ENCODE results near the gene PAK2. TPM values are rescaled to one million over a fixed set of nuclear protein-coding genes. Genes with fewer than 3 reads are reported as not detected.
A peak's percentile ranks its signal among the peaks of the same experiment; 100 is the strongest.
"Not testable (repeated sequence)": the region's sequence is repeated elsewhere in the genome, so short reads cannot be mapped to it uniquely, and the experiment has no call there.

PAK2 gene
- polyA plus RNA-seq, 1 donor = 46.2 TPM

DNA sequence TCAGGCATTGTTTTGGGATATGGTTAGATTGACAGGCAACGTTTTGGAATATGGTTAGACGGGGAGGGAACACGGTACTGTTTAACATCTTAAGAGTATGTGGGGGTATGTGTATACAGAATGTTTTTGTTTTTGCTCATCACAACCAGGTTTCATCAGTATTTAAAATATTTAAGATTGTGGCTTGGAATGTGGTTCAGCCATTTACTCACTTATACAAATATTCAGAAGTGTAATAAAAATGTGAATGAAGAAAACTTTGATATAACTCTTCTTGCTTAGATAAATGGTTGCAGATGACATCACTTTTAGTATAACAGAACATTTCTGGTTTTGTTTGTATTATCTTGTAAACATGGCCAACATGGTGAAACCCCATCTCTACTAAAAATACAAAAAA, 3.9 kb upstream of the PAK2 start:
- H3K27ac ChIP-seq (ENCODE audit: low read length) = no peak overlapping the region
- WGBS (ENCODE audit: insufficient coverage, low lambda C conversion rate) = 100% methylated on average over 2 of the region's 3 CpGs
- H3K36me3 ChIP-seq (ENCODE audit: control insufficient read depth, insufficient read depth, low read length) = no peaks in the 10 kb centered on the region
- DNase-seq = no peak
- H3K9me3 ChIP-seq (ENCODE audit: control insufficient read depth, low read depth, low read length) = no peaks in the 10 kb centered on the region
- H3K4me3 ChIP-seq (ENCODE audit: low read length) = no peak overlapping the region
- no peaks in the 10 kb centered on the region for H3K4me1 ChIP-seq (ENCODE audit: control insufficient read depth, insufficient read depth, low read length)
- no peaks in the 10 kb centered on the region for H3K27me3 ChIP-seq (ENCODE audit: control insufficient read depth, insufficient read depth, low read length)

DNA sequence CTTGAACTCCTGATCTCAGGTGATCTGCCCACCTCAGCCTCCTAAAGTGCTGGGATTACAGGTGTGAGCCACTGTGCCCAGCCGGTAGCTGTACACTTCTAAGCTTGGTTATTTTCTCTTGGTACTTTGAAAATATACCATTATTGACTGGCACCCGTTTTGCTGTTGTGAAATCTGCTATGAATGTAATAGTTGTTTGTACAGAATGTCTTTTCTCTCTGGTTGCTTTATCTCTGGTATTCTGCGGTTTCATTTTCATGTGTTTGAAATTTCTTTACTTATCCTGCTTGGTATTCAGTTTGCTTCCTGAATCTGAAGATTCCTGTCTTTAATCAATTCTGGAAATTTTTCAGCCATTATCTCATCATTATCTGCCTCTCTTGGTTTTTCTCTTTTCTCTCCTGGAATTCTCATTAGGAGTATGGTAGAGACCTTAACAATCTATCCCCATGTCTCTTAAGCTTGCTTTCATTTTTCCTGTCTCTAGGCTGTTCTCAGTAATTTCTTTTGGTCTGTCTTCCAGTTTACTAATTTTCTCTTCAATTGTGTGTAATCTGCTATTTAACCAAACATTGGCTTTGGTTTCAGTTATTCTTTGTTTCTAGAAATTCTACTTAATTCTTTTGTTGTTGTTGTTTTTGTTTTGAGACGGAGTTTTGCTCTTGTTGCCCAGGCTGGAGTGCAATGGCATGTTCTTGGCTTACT, 2.8 kb upstream of the PAK2 start:
- Histone ChIP-seq H3K9me3 (ENCODE audit: control insufficient read depth, low read depth, low read length) (no peaks in the 10 kb centered on the region), H3K4me1 (ENCODE audit: control insufficient read depth, insufficient read depth, low read length) (peaks cover 1% of the 10 kb centered on the region), H3K27me3 (ENCODE audit: control insufficient read depth, insufficient read depth, low read length) (no peaks in the 10 kb centered on the region), H3K27ac (ENCODE audit: low read length) (no peak overlapping the region), H3K36me3 (ENCODE audit: control insufficient read depth, insufficient read depth, low read length) (no peaks in the 10 kb centered on the region), H3K4me3 (ENCODE audit: low read length) (no peak overlapping the region)
- WGBS (ENCODE audit: insufficient coverage, low lambda C conversion rate) = 100% methylated on average over 1 of the region's 4 CpGs
- no peak for DNase-seq

DNA sequence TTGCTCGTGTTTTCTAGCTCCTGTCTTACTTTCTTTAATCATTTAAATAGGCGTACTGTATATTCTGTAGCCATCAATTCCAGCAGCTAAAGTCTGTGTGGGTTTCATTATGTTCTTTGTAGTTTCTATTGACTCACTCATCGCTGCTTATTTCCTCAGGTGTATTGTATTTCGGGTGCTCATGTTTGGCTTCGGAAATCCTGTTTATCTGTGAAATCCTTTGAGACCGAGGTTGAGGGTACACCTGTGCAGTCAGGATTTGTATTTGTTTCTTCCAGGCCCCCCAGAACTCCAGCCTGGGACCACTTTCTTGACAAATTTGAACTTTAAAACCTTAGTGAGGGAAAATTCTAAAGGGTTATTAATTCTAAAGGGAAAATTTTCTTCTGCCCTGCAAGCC, 2.0 kb upstream of the PAK2 start:
- DNase-seq = no peak
- 100% methylated on average over 3 of the region's 6 CpGs for WGBS (ENCODE audit: insufficient coverage, low lambda C conversion rate)
- H3K9me3 ChIP-seq (ENCODE audit: control insufficient read depth, low read depth, low read length) = peaks cover 4% of the 10 kb centered on the region
- H3K4me3 ChIP-seq (ENCODE audit: low read length) = no peak overlapping the region
- no peak overlapping the region for H3K27ac ChIP-seq (ENCODE audit: low read length)
- H3K4me1 ChIP-seq (ENCODE audit: control insufficient read depth, insufficient read depth, low read length) = peaks cover 7% of the 10 kb centered on the region
- no peaks in the 10 kb centered on the region for H3K27me3 ChIP-seq (ENCODE audit: control insufficient read depth, insufficient read depth, low read length)
- no peaks in the 10 kb centered on the region for H3K36me3 ChIP-seq (ENCODE audit: control insufficient read depth, insufficient read depth, low read length)

DNA sequence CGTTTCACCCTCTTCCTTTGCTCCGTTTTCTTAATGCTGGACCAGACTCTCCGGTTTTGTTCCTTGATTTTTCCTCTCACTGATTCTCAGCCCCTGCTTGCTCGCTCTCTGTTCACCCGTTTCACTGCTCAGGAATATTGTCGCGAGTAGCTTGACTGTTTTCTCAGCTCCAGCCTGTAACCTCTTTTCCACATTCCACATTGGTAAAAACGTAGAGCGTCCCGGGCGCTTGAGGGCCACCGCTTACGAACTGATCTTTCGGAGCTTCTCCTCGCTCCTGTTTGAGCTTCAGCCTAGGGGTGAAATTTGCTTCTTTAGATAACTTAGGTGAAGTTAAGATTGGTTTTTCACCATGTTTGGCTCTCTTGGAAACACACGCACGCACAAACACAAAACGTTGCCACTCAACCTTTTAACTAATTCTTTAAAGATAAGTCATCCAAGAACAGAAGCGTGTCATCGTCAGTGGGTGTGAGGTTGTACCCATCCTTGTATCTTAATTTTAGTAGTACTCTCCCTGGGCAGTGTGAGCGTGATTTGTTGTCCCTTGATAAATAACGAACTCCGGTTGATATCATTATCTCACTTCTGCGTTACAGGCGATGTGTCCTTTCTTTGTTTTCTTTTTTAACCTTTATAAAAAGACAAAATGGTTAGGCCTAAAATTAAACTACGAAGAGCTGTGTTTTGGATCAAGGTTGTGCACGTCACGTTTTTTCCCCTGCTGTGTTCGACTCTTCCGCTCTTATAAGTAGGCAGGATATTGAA, 1.0 kb downstream of the PAK2 start:
- Histone ChIP-seq H3K4me3 (ENCODE audit: low read length) (peak overlapping the region; percentile 51), H3K9me3 (ENCODE audit: control insufficient read depth, low read depth, low read length) (peaks cover 5% of the 10 kb centered on the region), H3K27me3 (ENCODE audit: control insufficient read depth, insufficient read depth, low read length) (no peaks in the 10 kb centered on the region), H3K4me1 (ENCODE audit: control insufficient read depth, insufficient read depth, low read length) (peaks cover 7% of the 10 kb centered on the region), H3K36me3 (ENCODE audit: control insufficient read depth, insufficient read depth, low read length) (no peaks in the 10 kb centered on the region), H3K27ac (ENCODE audit: low read length) (peak overlapping the region; percentile 76)
- 0% methylated on average over 5 of the region's 30 CpGs for WGBS (ENCODE audit: insufficient coverage, low lambda C conversion rate)
- peak in 1 of 2 donors; percentile 20 for DNase-seq

DNA sequence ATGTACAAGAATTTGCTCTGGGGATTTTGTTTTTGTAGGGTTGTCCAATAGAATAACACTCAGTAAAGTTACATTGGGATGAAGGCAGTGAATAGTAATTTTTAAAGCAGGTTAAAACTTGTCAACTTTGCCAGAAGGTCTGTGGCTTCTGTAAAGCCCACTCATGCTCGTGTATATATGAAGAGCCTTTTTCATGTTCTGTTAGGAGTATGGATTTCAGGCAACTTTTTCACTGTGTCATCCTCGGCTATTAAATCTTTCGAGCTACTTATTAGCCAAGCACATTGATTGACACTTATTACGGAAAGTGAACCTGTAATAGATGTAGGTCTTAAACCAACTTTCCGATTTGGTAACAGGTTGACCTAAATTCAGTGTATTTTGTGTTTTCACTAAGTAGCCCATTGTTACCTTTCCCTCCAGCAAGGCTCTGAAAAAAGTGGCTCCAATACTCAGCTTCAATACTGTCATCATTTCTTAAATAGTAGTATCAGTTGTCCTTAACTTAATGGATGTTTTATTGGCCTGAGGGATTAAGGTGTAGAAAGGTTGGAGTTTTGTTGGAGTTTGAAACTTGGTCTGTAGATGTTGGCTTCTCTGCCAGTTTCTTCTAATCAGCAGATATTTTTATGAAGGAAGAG, 1.7 kb downstream of the PAK2 start:
- Histone ChIP-seq H3K36me3 (ENCODE audit: control insufficient read depth, insufficient read depth, low read length) (no peaks in the 10 kb centered on the region), H3K27ac (ENCODE audit: low read length) (peak overlapping the region; percentile 76), H3K27me3 (ENCODE audit: control insufficient read depth, insufficient read depth, low read length) (no peaks in the 10 kb centered on the region), H3K9me3 (ENCODE audit: control insufficient read depth, low read depth, low read length) (peaks cover 5% of the 10 kb centered on the region), H3K4me3 (ENCODE audit: low read length) (peak overlapping the region; percentile 51), H3K4me1 (ENCODE audit: control insufficient read depth, insufficient read depth, low read length) (peaks cover 7% of the 10 kb centered on the region)
- no CpG with 5 or more reads among the region's 5 CpGs for WGBS (ENCODE audit: insufficient coverage, low lambda C conversion rate)
- DNase-seq = peak; percentile 33 to 83

DNA sequence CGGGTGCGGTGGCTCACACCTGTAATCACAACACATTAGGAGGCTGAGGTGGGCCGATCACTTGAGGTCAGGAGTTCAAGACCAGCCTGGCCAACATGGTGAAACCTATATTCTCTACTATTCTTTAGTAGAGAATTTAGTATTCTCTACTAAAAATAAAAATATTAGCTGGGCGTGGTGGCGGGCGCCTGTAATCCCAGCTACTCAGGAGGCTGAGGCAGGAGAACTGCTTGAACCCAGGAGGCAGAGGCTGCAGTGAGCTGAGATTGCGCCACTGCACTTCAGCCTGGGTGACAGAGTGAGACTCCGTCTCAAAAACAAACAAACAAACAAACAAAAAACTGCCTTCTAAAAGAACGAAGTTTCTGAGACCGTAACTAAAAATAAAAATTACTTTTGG, 3.9 kb downstream of the PAK2 start:
- WGBS (ENCODE audit: insufficient coverage, low lambda C conversion rate) = no CpG with 5 or more reads among the region's 10 CpGs
- H3K9me3 ChIP-seq (ENCODE audit: control insufficient read depth, low read depth, low read length); DNase-seq; H3K4me1 ChIP-seq (ENCODE audit: control insufficient read depth, insufficient read depth, low read length); H3K27ac ChIP-seq (ENCODE audit: low read length); H3K4me3 ChIP-seq (ENCODE audit: low read length); H3K36me3 ChIP-seq (ENCODE audit: control insufficient read depth, insufficient read depth, low read length); H3K27me3 ChIP-seq (ENCODE audit: control insufficient read depth, insufficient read depth, low read length): not testable (repeated sequence)

DNA sequence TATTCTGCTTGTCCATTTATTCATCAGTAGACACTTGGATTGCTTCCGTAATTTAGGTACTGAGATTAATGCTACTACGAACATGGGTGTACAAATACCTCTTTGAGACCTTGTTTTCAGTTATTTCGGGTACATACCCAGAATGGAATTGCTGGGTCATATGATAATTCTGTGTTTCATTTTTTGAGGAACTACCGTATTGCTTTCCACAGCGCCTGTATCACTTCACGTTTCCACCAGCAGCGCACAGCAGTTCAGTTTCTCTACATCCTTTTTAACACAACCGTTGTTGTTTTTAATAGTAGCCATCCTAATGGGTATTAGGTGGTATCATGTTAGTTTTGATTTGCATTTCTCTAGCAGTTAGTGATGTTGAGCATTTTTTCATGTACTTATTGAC, 9.5 kb downstream of the PAK2 start:
- DNase-seq = no peak

DNA sequence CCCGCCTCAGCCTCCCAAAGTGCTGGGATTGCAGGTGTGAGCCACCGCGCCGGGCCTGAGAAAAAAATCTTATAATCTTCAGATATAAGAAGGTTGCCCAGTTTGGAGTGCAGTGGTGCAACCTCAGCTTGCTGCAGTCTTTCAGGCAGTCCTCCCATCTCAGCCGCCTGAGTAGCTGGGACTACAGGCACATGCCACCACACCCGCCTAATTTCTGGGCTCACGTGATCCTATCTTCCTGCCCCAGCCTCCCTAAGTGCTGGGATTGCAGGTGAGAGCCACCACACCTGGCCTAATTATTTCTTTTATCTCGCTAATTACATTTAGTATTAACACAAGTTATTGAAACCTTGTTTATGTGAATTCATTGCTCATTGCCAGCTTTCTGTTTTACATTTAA, 13.5 kb downstream of the PAK2 start:
- no peaks in the 10 kb centered on the region for H3K27me3 ChIP-seq (ENCODE audit: control insufficient read depth, insufficient read depth, low read length)
- WGBS (ENCODE audit: insufficient coverage, low lambda C conversion rate) = 100% methylated on average over 1 of the region's 8 CpGs
- peaks cover 4% of the 10 kb centered on the region for H3K36me3 ChIP-seq (ENCODE audit: control insufficient read depth, insufficient read depth, low read length)
- DNase-seq = no peak
- H3K27ac ChIP-seq (ENCODE audit: low read length) = peak overlapping the region; percentile 14
- H3K4me1 ChIP-seq (ENCODE audit: control insufficient read depth, insufficient read depth, low read length) = no peaks in the 10 kb centered on the region
- H3K9me3 ChIP-seq (ENCODE audit: control insufficient read depth, low read depth, low read length) = peaks cover 7% of the 10 kb centered on the region
- H3K4me3 ChIP-seq (ENCODE audit: low read length) = no peak overlapping the region

More for the DNA sequence above, 9.5 kb downstream of the PAK2 start:
- Histone ChIP-seq H3K27ac (ENCODE audit: low read length) (no peak overlapping the region), H3K27me3 (ENCODE audit: control insufficient read depth, insufficient read depth, low read length) (no peaks in the 10 kb centered on the region), H3K4me1 (ENCODE audit: control insufficient read depth, insufficient read depth, low read length) (no peaks in the 10 kb centered on the region), H3K4me3 (ENCODE audit: low read length) (no peak overlapping the region), H3K36me3 (ENCODE audit: control insufficient read depth, insufficient read depth, low read length) (peaks cover 6% of the 10 kb centered on the region), H3K9me3 (ENCODE audit: control insufficient read depth, low read depth, low read length) (no peaks in the 10 kb centered on the region)
- whole genome bisulfite sequencing (ENCODE audit: insufficient coverage, low lambda C conversion rate) = 100% methylated on average over 1 of the region's 8 CpGs

DNA sequence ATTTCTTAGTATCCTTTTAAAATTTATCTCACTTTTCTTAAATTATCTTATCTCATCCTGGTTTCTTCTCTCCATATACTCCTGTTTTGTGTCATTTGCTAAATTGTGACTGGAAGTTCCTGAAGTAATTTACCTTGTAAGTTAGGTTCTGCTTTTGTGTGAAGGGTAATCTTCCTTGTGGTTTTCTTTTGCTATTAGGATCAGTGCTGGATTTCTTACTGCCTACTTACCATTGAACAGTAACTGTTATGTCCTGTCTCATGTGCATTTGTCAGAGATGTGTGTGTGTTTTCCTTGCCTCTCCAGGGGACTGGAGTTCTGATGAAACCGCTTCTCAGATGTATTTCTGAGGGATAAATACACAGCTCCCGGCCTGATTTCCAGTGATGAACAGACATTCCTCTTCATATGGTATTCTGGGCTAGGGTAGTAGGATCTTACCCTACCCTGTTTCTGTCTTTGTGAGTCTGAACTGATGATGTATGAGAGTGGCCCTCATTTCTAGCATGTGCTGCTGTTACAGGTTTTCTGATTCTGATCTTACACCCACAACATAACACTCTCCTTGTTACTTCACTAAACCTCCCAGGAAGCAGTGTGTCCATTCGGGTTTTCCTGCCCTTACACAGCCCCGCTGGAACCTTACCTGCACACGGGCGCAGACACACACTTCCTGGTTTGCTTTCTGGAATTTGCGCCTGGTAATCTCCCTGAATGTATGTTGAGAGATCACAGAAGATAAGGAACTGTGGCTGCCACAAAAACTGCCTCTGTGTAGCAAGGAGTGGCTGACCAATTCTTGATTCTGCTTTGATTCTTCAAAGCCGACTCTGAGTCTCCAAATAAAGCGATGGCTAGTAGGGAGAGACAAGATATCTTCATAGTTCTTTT, 14.7 kb downstream of the PAK2 start:
- no CpG with 5 or more reads among the region's 9 CpGs for WGBS (ENCODE audit: insufficient coverage, low lambda C conversion rate)
- peak; percentile 24 to 74 for DNase-seq
- peak overlapping the region; percentile 20 for H3K4me3 ChIP-seq (ENCODE audit: low read length)
- H3K9me3 ChIP-seq (ENCODE audit: control insufficient read depth, low read depth, low read length) = peaks cover 7% of the 10 kb centered on the region
- peak overlapping the region; percentile 85 for H3K27ac ChIP-seq (ENCODE audit: low read length)
- no peaks in the 10 kb centered on the region for H3K4me1 ChIP-seq (ENCODE audit: control insufficient read depth, insufficient read depth, low read length)
- no peaks in the 10 kb centered on the region for H3K36me3 ChIP-seq (ENCODE audit: control insufficient read depth, insufficient read depth, low read length)
- no peaks in the 10 kb centered on the region for H3K27me3 ChIP-seq (ENCODE audit: control insufficient read depth, insufficient read depth, low read length)

DNA sequence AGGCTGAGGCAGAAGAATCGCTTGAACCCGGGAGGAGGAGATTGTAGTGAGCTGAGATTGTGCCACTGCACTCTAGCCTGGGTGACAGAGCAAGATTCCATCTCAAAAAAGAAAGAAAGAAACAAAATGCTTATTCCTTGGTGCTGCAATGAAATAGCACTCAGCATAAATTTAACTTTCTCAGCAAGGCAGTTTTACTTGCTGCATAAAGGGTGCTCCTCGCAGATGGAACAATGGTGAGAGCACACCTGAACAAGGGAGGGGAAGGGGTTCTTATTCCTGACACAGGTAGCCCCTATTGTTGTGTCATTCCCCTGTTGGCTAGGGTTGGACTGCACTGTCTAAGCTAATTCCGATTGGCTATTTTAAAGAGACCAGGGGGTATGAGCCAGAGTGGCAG, 17.1 kb downstream of the PAK2 start:
- Histone ChIP-seq H3K27me3 (ENCODE audit: control insufficient read depth, insufficient read depth, low read length) (no peaks in the 10 kb centered on the region), H3K36me3 (ENCODE audit: control insufficient read depth, insufficient read depth, low read length) (peaks cover 7% of the 10 kb centered on the region), H3K27ac (ENCODE audit: low read length) (no peak overlapping the region), H3K9me3 (ENCODE audit: control insufficient read depth, low read depth, low read length) (peaks cover 7% of the 10 kb centered on the region), H3K4me1 (ENCODE audit: control insufficient read depth, insufficient read depth, low read length) (no peaks in the 10 kb centered on the region), H3K4me3 (ENCODE audit: low read length) (no peak overlapping the region)
- no CpG with 5 or more reads among the region's 4 CpGs for WGBS (ENCODE audit: insufficient coverage, low lambda C conversion rate)
- no peak for DNase-seq
